H1 (cell line): ENCODE data around the gene NHS. TPM values are rescaled to one million over a fixed set of nuclear protein-coding genes. Genes with fewer than 3 reads are reported as not detected.

Experiments used
- CTCF ChIA-PET: fragments of 300-600 bp; sonication (Branson Sonifier 250); formaldehyde crosslinking; loops from one replicate; lab custom pipeline; 2021; ENCODE audit not compliant: partially characterized antibody; lab: Charles Lee
- POLR2A ChIA-PET: fragments of 300-600 bp; sonication (Branson Sonifier 250); formaldehyde crosslinking; loops from one replicate; lab custom pipeline; 2021; ENCODE audit warnings: inconsistent platforms; ENCODE audit not compliant: partially characterized antibody; lab: Charles Lee
- DNase-seq, 2 experiments: peaks; one replicate each; pipeline versions ENCODE4 v3.0.0 to v3.0.0-alpha.2; 2010 to 2022; ENCODE audit warnings: low spot score in 2 of 2, low read depth in 1 of 2, mixed read lengths in 1 of 2
- FAIRE-seq: peaks from 2 replicates; lab custom pipeline; 2011; peaks lifted over from hg19 to GRCh38; lab: Jason Lieb, UNC
- H2AFZ ChIP-seq: 2 replicates; pipeline ENCODE4 v1.8.1; 2012; ENCODE audit warnings: low read length, inconsistent platforms
- H2AK5ac ChIP-seq: 2 replicates; pipeline ENCODE4 v1.6.1; 2013; ENCODE audit warnings: low read depth, low read length
- H2BK120ac ChIP-seq: replicated peaks from 2 replicates; pipeline ENCODE3; 2013; ENCODE audit warnings: low read depth, low read length, inconsistent platforms
- H2BK12ac ChIP-seq: 2 replicates; pipeline ENCODE4 v1.6.1; 2013; ENCODE audit warnings: low read depth, low read length
- H2BK15ac ChIP-seq: 2 replicates; pipeline ENCODE4 v1.6.1; 2013; ENCODE audit warnings: low read length
- H2BK20ac ChIP-seq: 2 replicates; pipeline ENCODE4 v1.6.1; 2013; ENCODE audit warnings: low read length
- H2BK5ac ChIP-seq: 2 replicates; pipeline ENCODE4 v1.6.1; 2013; ENCODE audit warnings: low read depth, low read length
- H3K14ac ChIP-seq: 2 replicates; pipeline ENCODE4 v1.6.1; 2013; ENCODE audit warnings: inconsistent platforms; ENCODE audit not compliant: insufficient read length
- H3K18ac ChIP-seq: 2 replicates; pipeline ENCODE4 v1.6.1; 2013; ENCODE audit warnings: low read length; ENCODE audit errors: extremely low read depth
- H3K23ac ChIP-seq: 2 replicates; pipeline ENCODE4 v1.6.1; 2013; ENCODE audit warnings: inconsistent platforms; ENCODE audit not compliant: insufficient read length
- H3K23me2 ChIP-seq: 2 replicates; pipeline ENCODE4 v1.6.1; 2013; ENCODE audit warnings: low read depth, low read length
- H3K27ac ChIP-seq: 2 replicates; pipeline ENCODE4 v1.6.1; 2011; ENCODE audit warnings: low read depth, low read length, inconsistent platforms
- H3K27me3 ChIP-seq, 4 experiments: replicated peaks in 1 of 4; 1 replicate in 1 of 4; 2 replicates in 3 of 4; pipeline versions ENCODE4 v1.6.1 to v1.8.1; 2011 to 2013; ENCODE audit warnings: low read length in 3 of 4, mild to moderate bottlenecking in 3 of 4, inconsistent platforms in 2 of 4, mixed read lengths in 2 of 4, moderate library complexity in 1 of 4; ENCODE audit not compliant: control insufficient read depth in 3 of 4, insufficient read depth in 3 of 4; ENCODE audit errors: extremely low read depth in 1 of 4
- H3K36me3 ChIP-seq, 4 experiments: 2 replicates each; pipeline versions ENCODE4 v1.6.1 to v1.8.1; 2011 to 2013; ENCODE audit warnings: mild to moderate bottlenecking in 4 of 4, low read length in 3 of 4, moderate library complexity in 2 of 4, control low read depth in 1 of 4, inconsistent platforms in 1 of 4; ENCODE audit not compliant: insufficient read depth in 4 of 4, control insufficient read depth in 2 of 4
- H3K4ac ChIP-seq: replicated peaks from 2 replicates; pipeline ENCODE3; 2013; ENCODE audit warnings: low read length, low read depth, mixed read lengths, inconsistent platforms; ENCODE audit not compliant: insufficient read length
- H3K4me1 ChIP-seq, 4 experiments: replicated peaks in 1 of 4; 1 replicate in 1 of 4; 2 replicates in 3 of 4; pipeline versions ENCODE4 v1.6.1 to v1.8.1; 2011 to 2013; ENCODE audit warnings: low read length in 3 of 4, inconsistent platforms in 2 of 4, mixed read lengths in 1 of 4; ENCODE audit not compliant: insufficient read depth in 4 of 4, control insufficient read depth in 3 of 4
- H3K4me2 ChIP-seq, 2 experiments: 2 replicates each; pipeline versions ENCODE4 v1.6.1 to v1.8.1; 2011 to 2013; ENCODE audit warnings: low read depth in 2 of 2, low read length in 2 of 2, control low read depth in 1 of 2, inconsistent platforms in 1 of 2, mild to moderate bottlenecking in 1 of 2; ENCODE audit not compliant: insufficient read depth in 1 of 2
- H3K4me3 ChIP-seq, 4 experiments: fragments of 200-600, 300-600 bp in 1 of 4; sonication (generic), shearing (Covaris generic), sonication (Bioruptor Twin) in 1 of 4; 2 replicates each; pipeline versions ENCODE4 v1.5.1 to v1.8.1; 2011 to 2016; ENCODE audit warnings: low read length in 4 of 4, low read depth in 3 of 4, control low read depth in 2 of 4, inconsistent platforms in 2 of 4, mild to moderate bottlenecking in 2 of 4, mixed read lengths in 1 of 4, moderate library complexity in 1 of 4; ENCODE audit not compliant: insufficient read depth in 2 of 4; ENCODE audit errors: extremely low read depth in 1 of 4
- H3K56ac ChIP-seq: replicated peaks from 2 replicates; pipeline ENCODE3; 2013; ENCODE audit warnings: low read depth, mild to moderate bottlenecking, mixed read lengths, low read length, inconsistent platforms; ENCODE audit not compliant: insufficient read length
- H3K79me1 ChIP-seq: 2 replicates; pipeline ENCODE4 v1.6.1; 2013; ENCODE audit warnings: low read depth, low read length, control low read depth
- H3K79me2 ChIP-seq, 2 experiments: 2 replicates each; pipeline versions ENCODE4 v1.6.1 to v1.8.1; 2012 to 2013; ENCODE audit warnings: low read length in 2 of 2, mild to moderate bottlenecking in 2 of 2, inconsistent platforms in 1 of 2; ENCODE audit not compliant: insufficient read depth in 2 of 2, control insufficient read depth in 1 of 2
- H3K9ac ChIP-seq, 4 experiments: replicated peaks in 1 of 4; 1 replicate in 1 of 4; 2 replicates in 3 of 4; pipeline versions ENCODE4 v1.6.1 to v1.8.1; 2011 to 2013; ENCODE audit warnings: low read depth in 3 of 4, low read length in 3 of 4, control low read depth in 2 of 4, mild to moderate bottlenecking in 2 of 4, moderate library complexity in 2 of 4, inconsistent platforms in 1 of 4; ENCODE audit errors: extremely low read depth in 1 of 4
- H3K9me3 ChIP-seq, 2 experiments: 2 replicates each; pipeline versions ENCODE4 v1.6.1 to v1.8.1; 2012 to 2013; ENCODE audit warnings: mild to moderate bottlenecking in 2 of 2, moderate library complexity in 2 of 2, control low read depth in 1 of 2, inconsistent platforms in 1 of 2, low read depth in 1 of 2, low read length in 1 of 2, mixed read lengths in 1 of 2; ENCODE audit not compliant: insufficient read depth in 2 of 2
- H4K20me1 ChIP-seq, 2 experiments: replicated peaks in 1 of 2; 2 replicates each; pipeline versions ENCODE3 to v1.8.1; 2011 to 2013; ENCODE audit warnings: inconsistent platforms in 2 of 2, low read length in 2 of 2, mild to moderate bottlenecking in 1 of 2; ENCODE audit not compliant: insufficient read depth in 2 of 2, control insufficient read depth in 1 of 2
- H4K5ac ChIP-seq: 2 replicates; pipeline ENCODE4 v1.6.1; 2013; ENCODE audit warnings: low read length, low read depth, mixed read lengths, inconsistent platforms; ENCODE audit not compliant: insufficient read length
- H4K8ac ChIP-seq: 2 replicates; pipeline ENCODE4 v1.8.0; 2013; ENCODE audit warnings: mild to moderate bottlenecking, moderate library complexity, low read length, inconsistent platforms; ENCODE audit not compliant: insufficient read depth; ENCODE audit errors: extremely low read depth
- H4K91ac ChIP-seq: replicated peaks from 2 replicates; pipeline ENCODE3; 2013; ENCODE audit warnings: low read length, mixed read lengths, inconsistent platforms; ENCODE audit not compliant: insufficient read length
- CHD1 ChIP-seq: IDR thresholded peaks from 2 replicates; pipeline ENCODE4 v1.6.1; 2012; ENCODE audit warnings: low read depth, low read length, improper control_type of control experiment
- POLR2A ChIP-seq, 2 experiments: IDR thresholded peaks; 1 replicate in 1 of 2; 2 replicates in 1 of 2; pipeline ENCODE4 v1.6.1; 2011; ENCODE audit warnings: low read depth in 2 of 2, low read length in 2 of 2, mild to moderate bottlenecking in 2 of 2; ENCODE audit errors: control extremely low read depth in 1 of 2
- WGBS, 2 experiments: shearing (Covaris generic) in 1 of 2; methylation state at CpG; one replicate each; pipeline versions ENCODE4 v1.1.6 to v1.1.7; 2013 to 2015; ENCODE audit warnings: low lambda C conversion rate in 2 of 2, mixed read lengths in 2 of 2, inconsistent platforms in 1 of 2, low coverage in 1 of 2, missing lambda C conversion rate in 1 of 2; ENCODE audit not compliant: insufficient replicate concordance in 2 of 2, insufficient coverage in 1 of 2, insufficient read length in 1 of 2; ENCODE audit errors: extremely low coverage in 1 of 2, missing lambda C conversion rate in 1 of 2; 5-methylcytosine and 5-hydroxymethylcytosine counted together
- polyA plus RNA-seq, 7 experiments: library from polyadenylated mRNA; depleted of rRNA in 3 of 7; stranded (reverse) in 5 of 7; unstranded in 2 of 7; fragments of >200 nt in 5 of 7; fragments of 200-250 nt in 2 of 7; gene quantifications; 1 replicate in 5 of 7; 2 replicates in 1 of 7; 4 replicates in 1 of 7; pipeline versions ENCODE4 v1.2.1 to v1.2.3, GENCODE V29; 2011 to 2013; ENCODE audit warnings: missing spikeins in 2 of 7, mixed read lengths in 2 of 7
- total RNA-seq: library from RNA; stranded (reverse); fragmentation: NEBNext Ultra II Directional; extraction: Animal tissue kit (Norgen Biotek cat#: 25700); gene quantifications from 2 replicates; pipeline ENCODE4 v1.2.1, GENCODE V29; 2021

Gene NHS
- total and polyA plus RNA-seq, 2 of the 8 experiments (the other 6 are each of a cell fraction or from before 2014, with no cell fraction given) = 2.2 to 6.7 TPM

GRCh38 chrX:17413228-17413627 is 38.2 kb downstream of the NHS start:
- no peaks in the 10 kb centered on the region for H4K20me1 ChIP-seq
- WGBS, 2 experiments = 86% methylated on average over 4 of the region's 4 CpGs; no CpG with 5 or more reads in 1 of the 2 experiments
- H4K91ac ChIP-seq = no peak overlapping the region
- no peaks in the 10 kb centered on the region for H3K27me3 ChIP-seq
- no peak overlapping the region for H3K56ac ChIP-seq
- no peak overlapping the region for H3K27ac ChIP-seq
- FAIRE-seq (no peak), DNase-seq (no peak)
- no peaks in the 10 kb centered on the region for H3K23me2 ChIP-seq
- H3K4me1 ChIP-seq = peaks cover 2 to 31% (median 10%) of the 10 kb centered on the region in 4 experiments; a peak in 5 of 7 replicates
- no peaks in the 10 kb centered on the region for H3K9me3 ChIP-seq
- H3K36me3 ChIP-seq = no peaks in the 10 kb centered on the region
- H3K14ac ChIP-seq = no peak overlapping the region
- no peak overlapping the region for H4K8ac ChIP-seq
- no peak overlapping the region for H2BK12ac ChIP-seq
- H2BK120ac ChIP-seq = no peak overlapping the region
- no peak overlapping the region for H3K23ac ChIP-seq
- POLR2A ChIA-PET = no interaction called here
- no peak overlapping the region for H3K4me3 ChIP-seq
- H2AFZ ChIP-seq = no peak overlapping the region
- H4K5ac ChIP-seq = no peak overlapping the region
- H3K18ac ChIP-seq = no peak overlapping the region
- no peak overlapping the region for H3K4ac ChIP-seq
- no peak overlapping the region for H2BK20ac ChIP-seq
- H3K9ac ChIP-seq = no peak overlapping the region
- H3K79me2 ChIP-seq = no peaks in the 10 kb centered on the region
- no peaks in the 10 kb centered on the region for H3K79me1 ChIP-seq
- no peak overlapping the region for H2BK5ac ChIP-seq
- H2BK15ac ChIP-seq = no peak overlapping the region
- CTCF ChIA-PET = interaction anchor here (1.1 kb wide), 1 partner anchor 23 kb away, joined by 3 read pairs; no protein-coding TSS in a partner anchor
- no peak overlapping the region for H3K4me2 ChIP-seq
- no peak overlapping the region for H2AK5ac ChIP-seq
- no peak for TF ChIP-seq CHD1
- no peak for TF ChIP-seq POLR2A (IDR thresholded peaks at IDR 0.05; ENCODE audit: control extremely low read depth in 1 of 2, low read depth in 2 of 2, low read length in 2 of 2)
